ENCODE results near the gene SMTN.

GRCh38 chr22:31089160-31090100 lies 8.3 kb downstream of the SMTN start:
- peak; percentile 64 to 68 (median 65) for TF ChIP-seq CTCF (IDR thresholded peaks at IDR 0.05)
- TF ChIP-seq POLR2A (IDR thresholded peaks at IDR 0.05): peak; percentile 8
